Measurements from ENCODE around the gene RNF182.
"Not testable (repeated sequence)": the region's sequence is repeated elsewhere in the genome, so short reads cannot be mapped to it uniquely, and the experiment has no call there.

RNF182 gene

DNA sequence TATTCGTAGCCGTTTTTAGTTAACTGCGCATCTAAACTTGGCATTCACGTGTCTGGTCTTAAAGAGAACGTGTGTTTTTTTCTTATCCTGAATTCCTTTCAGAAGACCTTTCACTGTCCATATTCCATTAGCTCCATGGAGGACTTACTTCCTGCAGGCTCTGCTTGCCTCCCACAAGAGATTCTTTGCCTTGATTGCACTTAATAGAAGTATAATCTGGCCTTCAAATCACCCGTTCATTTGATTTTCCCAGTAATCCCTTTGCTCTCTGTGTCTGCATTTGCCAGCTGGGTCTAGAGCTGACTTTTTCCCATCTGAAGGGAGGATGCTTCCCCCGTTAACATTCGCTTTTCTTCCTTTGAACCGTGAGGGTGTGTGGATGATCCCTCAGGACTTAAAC, 79.5 kb downstream of the RNF182 start:
- DNase-seq, result no peak

DNA sequence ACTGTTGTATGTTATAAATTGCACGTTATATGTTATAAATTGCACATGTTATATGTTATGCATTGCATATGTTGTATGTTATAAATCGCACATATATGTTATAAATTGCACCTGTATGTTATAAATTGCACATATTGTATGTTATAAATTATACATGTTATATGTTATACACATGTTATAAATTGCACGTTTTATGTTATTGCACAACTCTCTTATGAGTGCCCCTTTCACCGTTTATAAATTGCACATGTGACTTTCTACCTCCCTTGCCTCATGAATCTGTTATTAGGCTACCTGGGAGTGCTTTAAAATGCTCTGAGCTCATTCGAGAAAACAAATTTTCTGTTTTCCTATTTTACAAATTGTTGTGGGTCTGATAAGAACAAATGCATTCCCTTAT, 84.1 kb downstream of the RNF182 start:
- no peak for DNase-seq

DNA sequence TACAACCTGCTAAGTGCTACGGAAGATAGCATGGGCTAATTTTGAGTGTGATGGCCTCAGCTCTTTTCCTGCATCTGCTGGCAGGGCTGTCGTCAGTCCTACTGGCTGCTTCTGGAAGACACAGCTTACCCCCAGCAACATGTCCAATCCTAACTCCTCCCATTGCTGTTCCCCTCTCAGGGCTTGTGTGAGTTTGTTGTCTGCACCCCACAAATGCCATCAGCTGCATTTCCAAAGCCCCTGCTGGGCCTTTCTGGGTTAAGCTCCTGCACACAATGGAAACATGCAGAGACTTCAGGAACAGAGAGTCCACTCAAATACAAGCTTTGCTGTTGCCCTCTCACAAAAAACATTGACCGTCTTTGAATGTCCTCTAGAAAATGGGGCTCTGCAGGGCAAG, 84.7 kb downstream of the RNF182 start:
- DNase-seq, result no peak

DNA sequence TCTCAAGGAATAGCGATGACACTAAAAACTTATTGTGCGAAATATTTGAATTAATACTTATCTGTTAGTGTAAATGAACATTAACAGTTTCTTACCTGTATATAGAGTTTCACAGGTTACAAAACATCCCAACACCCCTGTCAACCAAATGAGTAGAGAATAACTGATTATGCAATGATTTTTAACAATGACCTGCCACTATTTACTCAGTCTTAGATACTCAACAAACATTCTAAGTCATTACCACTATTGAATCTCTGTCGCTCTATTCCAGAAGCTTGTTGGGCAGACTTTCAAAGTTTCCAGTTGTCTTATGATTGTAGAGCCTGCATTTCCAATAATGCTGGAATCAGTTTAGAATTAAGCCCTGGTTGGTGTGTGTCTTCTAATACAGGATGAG, 85.5 kb downstream of the RNF182 start:
- DNase-seq, result no peak

DNA sequence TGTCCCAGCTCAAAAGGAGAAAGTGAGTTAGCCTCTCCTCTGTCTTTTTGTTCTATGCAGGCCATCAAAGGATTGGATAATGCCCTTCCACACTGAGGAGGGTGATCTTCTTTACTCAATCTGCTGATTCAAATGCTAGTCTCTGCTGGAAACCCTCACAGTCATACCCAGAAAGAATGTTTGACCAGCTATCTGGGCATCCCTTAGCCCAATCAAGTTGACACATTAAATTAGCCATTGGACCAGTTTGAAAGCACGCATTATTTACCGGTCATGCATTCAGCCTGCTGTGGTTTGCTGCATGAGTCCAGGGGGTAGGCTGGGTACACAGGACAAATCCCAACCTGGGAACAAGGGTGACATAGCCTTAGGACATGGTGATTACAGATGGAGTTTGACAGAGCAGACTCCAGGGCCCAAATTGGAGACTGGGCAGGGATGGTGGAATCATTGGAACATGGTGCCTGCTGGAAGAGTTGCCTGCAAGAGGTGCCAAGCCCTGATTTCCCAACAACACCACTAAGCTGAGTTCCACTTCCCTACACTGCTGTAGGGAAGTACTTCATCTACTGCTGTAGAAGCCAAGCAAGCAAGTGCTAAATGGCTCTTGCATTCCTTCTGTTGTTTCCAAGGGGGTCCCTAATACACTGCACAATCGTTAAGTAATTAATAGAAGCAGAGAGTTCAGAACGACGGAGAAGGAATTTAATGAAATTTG, 87.7 kb downstream of the RNF182 start:
- DNase-seq, result peak; percentile 28 to 56 (median 40)

DNA sequence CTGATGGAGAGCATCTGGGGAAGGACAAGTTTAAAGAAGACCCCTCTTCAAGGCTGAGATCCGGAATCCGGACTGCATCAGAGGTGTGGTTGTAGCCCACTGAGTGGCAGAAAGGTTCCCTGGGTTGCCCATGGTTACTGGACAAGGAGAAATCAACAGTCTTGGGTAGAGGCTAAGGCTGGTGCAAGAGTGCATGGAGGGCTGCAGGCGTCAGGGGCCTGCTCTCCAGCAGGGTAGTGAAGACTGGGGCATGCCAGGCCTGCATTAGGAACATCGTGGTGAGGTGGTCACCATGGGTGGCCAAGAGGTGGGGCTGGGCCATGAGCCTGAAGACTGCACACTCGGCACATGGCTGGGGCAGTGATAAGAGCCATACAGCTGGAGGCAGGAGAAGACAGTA, 91.2 kb downstream of the RNF182 start:
- DNase-seq, result no peak

DNA sequence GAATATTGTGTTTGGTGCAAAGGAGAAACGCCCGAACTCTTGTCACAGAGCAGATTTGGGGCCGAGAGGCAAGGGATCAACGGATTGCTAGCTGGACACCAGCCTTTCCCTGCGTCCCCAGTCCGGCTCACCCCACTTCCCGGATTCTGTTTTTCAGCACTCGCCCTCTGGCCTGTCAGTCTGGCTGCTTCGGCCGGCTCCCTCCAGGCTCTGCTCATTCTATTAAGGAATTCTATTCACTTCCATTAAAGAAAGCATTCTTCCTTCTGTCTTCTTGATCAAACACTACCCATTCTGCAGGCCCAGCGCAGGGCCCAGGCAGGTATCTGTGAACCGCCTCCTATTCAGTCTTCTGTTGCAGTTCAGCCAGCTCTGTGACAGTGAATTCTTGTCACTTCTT, 91.7 kb downstream of the RNF182 start:
- no peak for DNase-seq

DNA sequence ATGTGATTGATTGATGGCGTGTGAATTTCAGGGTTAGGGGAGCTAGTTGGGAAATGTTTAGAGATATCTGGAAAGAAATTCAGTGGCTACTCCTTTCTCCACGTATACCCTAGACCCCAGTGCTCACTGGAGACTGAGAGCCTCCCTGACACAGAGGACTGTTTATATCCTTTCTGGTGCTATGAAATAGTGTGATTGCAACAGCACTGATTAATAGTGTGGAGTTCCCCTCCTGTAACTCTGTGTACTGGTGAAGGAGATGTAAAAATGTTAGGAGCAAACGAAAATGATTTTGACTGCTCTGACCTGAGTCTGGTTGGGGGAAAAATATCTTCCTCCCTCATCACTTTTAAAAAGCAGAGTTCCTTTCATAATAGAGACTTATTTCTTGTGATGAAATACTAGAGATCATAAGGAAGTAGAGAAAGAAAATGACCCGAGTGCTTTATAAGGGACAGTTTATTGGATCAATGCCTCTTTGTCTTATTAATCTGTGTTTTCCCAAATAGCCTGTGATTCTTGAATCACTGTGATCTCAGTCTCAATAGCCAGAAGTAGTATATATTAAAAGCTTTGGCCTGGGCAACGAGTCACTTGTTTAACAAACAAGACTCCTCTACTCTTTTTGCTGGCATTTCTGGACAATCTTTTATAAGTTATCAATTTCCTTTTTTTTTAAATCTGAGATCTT, 92.3 kb downstream of the RNF182 start:
- peak; percentile 12 to 44 (median 32) for DNase-seq

DNA sequence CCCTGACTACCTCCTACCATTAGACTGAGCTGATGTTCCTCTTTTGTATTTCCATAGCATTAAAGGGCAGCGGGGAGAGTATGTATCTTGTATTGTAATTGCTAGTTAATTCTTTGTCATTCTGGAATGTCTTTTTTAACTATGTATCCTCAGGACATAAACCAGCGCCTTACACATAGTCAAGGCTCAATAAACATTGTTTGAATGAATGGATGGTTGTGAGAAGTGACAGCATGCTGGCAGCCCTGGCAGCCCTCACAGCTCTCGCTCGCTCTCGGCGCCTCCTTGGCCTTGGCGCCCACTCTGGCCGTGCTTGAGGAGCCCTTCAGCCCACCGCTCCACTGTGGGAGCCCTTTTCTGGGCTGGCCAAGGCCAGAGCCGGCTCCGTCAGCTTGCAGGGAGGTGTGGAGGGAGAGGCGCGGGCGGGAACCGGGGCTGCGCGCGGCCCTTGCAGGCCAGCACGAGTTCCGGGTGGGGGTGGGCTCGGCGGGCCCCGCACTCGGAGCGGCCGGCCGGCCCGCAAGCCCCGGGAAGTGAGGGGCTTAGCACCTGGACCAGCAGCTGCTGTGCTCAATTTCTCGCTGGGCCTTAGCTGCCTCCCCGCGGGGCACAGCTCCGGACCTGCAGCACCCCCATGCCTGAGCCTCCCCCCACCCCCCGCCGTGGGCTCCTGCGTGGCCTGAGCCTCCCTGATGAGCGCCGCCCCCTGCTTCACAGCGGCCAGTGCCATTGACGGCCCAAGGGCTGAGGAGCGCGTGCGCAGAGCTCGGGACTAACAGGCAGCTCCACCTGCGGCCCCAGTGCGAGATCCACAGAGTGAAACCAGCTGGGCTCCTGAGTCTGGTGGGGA, 93.1 kb downstream of the RNF182 start:
- DNase-seq, result no peak

DNA sequence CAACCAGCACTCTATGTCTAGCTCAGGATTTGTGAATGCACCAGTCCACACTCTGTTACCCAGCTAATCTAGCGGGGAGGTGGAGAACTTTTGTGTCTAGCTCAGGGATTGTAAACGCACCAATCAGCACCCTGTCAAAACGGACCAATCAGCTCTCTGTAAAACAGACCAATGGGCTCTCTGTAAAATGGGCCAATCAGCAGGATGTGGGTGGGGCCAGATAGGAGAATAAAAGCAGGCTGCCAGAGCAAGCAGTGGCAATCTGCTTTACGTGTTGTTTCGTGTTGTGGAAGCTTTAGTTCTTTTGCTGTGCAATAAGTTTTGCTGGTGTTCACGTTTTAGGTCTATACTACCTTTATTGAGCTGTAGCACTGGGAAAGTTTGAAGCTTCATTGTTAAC, 93.8 kb downstream of the RNF182 start:
- DNase-seq, result not testable (repeated sequence)

DNA sequence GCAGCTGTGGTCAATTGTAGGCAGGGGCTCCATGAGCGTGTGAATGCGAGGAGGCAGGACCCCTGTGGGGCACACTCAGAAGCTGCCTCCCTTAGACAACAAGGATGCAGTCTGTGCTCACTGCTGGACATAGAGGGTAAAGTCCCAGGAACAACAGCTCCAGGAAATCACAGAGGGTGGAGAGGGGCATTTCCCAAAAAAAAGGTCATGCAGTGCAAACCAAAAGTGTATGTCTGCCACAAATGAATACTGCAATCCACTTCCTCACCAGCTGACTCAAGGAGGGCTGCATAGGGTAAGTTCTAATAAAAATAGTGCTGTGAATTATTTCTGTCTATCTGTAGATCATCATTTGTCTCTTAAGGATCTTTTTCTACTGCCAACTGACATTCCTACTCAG, 95.8 kb downstream of the RNF182 start:
- peak; percentile 40 to 63 (median 44) for DNase-seq

DNA sequence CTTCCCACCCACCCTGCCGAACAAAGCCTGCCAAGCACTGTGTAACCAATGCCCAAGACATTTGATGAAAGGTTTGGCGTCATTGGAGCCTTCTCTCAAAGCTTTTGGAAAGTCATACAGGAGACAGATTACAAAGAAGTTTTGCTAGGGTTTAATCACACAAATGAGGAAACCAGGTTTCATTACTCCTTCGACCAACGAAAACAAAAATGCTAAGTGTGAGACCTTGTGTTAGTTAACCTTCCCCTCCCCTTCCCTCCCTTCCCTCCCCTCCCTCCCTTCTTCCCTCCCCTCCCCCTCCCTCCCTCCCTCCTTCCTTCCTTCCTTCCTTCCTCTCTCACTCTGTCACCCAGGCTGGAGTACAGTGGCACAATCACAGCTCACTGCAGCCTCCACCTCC, 96.7 kb downstream of the RNF182 start:
- DNase-seq, result no peak

DNA sequence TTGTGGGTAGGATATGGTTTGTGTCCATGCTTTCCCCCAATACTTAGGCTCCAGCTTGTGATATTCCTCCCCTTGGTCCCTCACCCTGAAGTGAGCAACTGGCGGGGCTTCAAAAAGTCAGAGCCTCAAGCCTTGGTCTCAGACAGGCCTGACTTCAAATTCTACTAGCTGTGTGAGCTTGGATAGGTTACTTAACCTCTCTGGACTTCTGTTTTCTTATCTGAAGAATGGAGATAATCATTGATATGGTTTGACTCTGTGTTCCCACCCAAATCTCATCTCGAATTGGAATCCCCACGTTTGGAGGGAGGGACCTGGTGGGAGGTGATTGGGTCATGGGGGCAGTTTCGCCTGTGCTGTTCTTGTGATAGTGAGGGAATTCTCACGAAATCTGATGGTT, 97.9 kb downstream of the RNF182 start:
- no peak for DNase-seq

DNA sequence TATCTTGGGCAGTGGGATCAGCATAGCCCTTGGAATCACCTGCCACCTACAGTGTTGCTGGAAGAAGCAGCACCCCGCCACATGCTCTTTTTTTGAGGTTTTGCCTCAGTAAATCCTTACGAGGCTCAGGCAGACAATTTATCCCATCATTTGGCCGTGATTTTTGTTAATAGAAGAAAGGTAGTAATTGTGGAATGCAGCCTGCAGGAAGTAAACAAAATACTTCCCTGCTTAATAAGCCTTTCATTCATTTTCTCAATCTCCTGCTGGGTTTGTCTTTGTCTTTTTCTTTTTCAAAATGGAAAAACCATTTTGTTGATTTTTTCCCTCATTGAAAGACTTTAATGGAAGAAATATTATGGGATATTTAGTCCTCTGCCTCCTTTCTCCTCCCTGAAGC, 99.1 kb downstream of the RNF182 start:
- no peak for DNase-seq

DNA sequence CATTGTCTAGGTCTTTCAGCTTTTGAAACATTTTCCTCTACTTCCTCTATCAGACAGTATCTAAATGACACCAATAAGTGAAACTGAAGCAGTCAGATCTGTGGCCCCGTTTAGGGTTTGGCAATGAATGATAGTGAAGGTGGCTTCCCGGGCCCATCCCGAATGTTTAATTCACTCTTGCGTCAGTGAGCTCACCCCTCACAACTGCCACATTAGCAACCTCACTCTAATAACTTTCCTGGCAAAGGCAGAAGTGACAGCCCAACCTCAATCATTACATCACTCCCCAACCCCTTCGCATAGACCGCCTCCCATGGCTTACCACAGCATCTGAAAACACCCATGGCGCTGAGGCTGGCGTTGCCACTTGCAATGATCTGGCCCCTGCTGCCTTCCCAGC, 100.4 kb downstream of the RNF182 start:
- peak; percentile 68 to 82 (median 73) for DNase-seq

DNA sequence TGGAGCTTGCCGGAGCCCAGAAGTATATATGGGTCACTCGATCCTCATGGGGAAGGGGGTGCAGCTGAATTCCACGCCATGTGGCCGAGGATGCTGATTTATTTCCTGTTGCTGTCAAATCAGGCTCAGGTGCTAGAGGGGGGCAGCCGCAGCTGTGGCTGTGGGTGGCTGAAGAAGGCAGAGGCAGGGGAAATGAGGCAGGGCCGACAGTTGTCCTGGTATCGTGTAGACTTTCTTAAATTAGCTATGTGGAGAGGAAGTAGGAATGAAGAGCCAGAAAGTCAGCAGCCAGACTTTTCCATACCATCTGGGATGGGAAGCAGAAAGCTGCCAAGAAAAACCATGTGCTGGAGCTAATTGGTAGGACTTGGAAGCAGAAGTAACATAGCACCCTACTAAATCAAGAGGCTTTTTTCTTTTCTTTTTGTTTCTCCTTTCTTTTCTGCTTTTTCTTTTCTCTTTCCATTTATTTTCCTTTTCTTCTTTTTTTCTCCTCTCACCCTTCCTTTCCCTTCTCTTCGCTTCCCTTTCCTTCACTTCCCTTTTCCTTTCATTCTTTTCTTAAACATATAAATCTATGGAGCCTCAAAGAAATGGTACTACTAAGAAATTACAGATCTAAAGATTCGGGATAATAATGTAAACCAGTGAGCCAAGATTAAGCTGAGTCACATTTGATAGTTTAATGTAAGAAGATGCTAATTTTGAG, 102.2 kb downstream of the RNF182 start:
- DNase-seq, result no peak

DNA sequence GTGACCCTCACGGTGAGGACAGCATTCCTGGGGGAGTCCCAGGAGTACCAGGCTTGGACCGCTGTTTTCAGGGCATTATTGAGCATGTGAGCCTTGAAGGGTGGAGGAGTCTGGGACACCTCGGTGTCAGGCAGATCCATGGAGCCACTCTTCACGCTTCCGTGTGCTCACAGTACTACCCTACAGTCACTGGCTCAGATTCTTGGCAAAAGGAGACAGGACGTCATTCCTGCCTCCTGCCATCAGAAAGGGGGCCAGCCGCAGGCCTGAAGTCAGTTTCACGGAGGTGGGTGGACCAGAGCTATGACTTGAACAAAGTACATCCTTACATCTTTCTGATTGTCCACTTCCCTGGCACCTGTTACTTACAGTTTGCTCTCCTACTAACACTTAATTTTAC, 103.9 kb downstream of the RNF182 start:
- no peak for DNase-seq

DNA sequence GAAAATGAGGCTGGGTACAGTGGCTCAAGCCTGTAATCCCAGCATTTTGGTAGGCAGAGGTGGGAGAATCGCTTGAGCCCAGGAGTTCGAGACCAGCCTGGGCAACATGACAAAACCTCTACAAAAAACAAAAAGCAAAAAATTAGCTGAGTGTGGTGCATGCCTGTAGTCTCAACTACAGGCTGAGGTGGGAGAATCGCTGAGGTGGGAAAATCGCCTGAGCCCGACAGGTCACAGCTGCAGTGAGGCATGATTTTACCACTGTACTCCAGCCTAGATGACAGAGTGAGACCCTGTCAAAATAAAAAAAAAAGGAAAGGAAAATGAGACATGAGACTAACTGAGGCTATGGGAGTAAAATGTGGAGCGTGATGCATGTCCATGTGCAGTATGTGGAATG, 104.9 kb downstream of the RNF182 start:
- DNase-seq, result no peak
